ENCODE data around the gene INPP5K.

INPP5K gene

GRCh38 chr17:1491443-1492248 lies 24.8 kb downstream of the INPP5K start:
- TF ChIP-seq, protein P1, sequence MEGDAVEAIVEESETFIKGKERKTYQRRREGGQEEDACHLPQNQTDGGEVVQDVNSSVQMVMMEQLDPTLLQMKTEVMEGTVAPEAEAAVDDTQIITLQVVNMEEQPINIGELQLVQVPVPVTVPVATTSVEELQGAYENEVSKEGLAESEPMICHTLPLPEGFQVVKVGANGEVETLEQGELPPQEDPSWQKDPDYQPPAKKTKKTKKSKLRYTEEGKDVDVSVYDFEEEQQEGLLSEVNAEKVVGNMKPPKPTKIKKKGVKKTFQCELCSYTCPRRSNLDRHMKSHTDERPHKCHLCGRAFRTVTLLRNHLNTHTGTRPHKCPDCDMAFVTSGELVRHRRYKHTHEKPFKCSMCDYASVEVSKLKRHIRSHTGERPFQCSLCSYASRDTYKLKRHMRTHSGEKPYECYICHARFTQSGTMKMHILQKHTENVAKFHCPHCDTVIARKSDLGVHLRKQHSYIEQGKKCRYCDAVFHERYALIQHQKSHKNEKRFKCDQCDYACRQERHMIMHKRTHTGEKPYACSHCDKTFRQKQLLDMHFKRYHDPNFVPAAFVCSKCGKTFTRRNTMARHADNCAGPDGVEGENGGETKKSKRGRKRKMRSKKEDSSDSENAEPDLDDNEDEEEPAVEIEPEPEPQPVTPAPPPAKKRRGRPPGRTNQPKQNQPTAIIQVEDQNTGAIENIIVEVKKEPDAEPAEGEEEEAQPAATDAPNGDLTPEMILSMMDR (IDR thresholded peaks at IDR 0.05; ENCODE audit: borderline replicate concordance, insufficient read depth, low read depth, low read length): no peak
- peak overlapping the region; percentile 85 for H3K4me3 ChIP-seq (ENCODE audit: low read depth, low read length)

DNA sequence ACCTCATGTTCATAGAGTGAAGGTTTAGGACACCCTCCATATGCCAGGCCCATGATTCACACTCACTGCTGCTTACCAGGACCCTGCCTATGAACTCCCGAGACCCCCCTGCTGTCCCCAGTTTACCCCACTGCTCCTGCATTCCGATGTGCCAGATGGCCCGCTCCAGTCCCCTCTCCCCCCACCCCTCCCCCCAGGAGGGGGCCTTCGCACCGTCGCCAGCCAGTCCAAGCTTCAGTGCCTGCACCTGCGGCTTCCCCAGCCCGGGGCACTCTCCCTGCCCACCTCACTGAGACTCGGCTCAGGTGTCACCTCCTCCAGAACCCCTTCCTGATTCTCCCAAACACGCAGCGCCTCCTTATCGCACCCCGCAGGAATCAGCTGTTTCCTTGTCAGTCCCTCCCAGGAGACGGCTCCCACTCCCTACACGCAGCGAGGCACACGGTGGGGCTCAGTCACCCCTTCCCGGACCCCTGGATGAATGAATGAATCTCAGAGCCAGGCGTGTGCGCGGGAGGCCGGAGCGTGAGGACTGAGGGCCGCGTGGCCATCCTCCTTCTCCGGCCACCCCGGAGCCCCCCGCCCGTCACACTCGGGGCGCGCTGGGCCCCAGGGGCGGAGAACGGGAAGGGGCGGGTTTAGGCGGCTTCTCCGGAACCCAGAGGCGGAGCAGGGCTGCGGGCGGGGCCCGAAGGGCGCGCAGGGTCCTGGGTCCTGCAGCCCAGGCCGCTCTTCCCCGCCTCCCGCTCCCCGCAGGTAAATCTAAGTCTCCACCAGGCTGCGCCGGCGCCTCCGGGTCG lies 25.6 kb downstream of the INPP5K start:
- TF ChIP-seq, protein P1 (IDR thresholded peaks at IDR 0.05; ENCODE audit: borderline replicate concordance, insufficient read depth, low read depth, low read length): no peak
- peak overlapping the region; percentile 85 for H3K4me3 ChIP-seq (ENCODE audit: low read depth, low read length)

GRCh38 chr17:1488826-1489270 lies 27.6 kb downstream of the INPP5K start:
- H3K4me3 ChIP-seq (ENCODE audit: low read depth, low read length): no peak overlapping the region
- TF ChIP-seq, protein P1 (IDR thresholded peaks at IDR 0.05; ENCODE audit: borderline replicate concordance, insufficient read depth, low read depth, low read length): no peak

DNA sequence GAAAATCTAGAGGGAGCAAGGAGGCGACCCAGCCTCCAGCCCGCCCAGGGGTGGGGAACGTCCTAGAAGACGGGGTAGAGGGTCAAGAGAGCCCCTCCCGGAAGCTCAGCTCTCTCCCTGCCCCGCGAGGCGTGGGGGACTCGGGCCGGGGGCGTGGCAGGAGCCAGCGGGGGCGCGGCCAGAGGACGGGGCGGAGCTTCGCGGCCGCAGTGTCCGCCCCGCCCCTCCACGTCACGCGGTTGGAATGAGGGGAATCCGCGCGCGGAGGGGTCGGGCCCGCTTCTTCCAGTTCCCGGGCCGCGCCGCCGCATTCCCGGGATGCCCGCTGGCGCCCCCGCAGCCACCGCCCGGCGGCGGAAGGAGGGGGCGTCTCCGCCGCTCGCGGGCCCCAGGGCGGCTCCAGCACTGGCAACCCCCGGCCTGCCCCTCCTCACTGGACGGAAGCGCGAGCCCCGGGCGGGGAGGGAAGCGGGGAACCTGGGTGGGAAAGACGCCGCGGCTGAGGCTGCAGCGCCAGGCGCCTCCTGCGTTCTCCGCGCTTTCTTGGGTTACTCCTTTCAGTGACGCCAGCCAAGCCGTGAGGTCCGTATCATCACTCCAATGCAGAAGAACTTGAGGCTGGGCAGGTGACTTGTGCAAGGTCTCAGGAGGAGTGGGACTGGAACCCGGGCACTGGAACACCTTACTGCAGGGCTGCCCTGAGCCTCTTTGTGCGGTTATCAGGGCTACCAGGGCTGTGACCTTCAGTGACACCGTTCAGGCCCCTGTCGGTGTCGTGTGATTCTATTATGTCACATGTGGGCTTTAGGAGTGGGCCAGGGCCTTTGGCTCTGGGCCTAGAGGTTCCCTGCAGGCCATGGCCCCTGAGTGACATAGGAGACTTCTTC lies 28.2 kb downstream of the INPP5K start:
- TF ChIP-seq, protein P1 (IDR thresholded peaks at IDR 0.05; ENCODE audit: borderline replicate concordance, insufficient read depth, low read depth, low read length): no peak
- H3K4me3 ChIP-seq (ENCODE audit: low read depth, low read length): peak overlapping the region; percentile 56

DNA sequence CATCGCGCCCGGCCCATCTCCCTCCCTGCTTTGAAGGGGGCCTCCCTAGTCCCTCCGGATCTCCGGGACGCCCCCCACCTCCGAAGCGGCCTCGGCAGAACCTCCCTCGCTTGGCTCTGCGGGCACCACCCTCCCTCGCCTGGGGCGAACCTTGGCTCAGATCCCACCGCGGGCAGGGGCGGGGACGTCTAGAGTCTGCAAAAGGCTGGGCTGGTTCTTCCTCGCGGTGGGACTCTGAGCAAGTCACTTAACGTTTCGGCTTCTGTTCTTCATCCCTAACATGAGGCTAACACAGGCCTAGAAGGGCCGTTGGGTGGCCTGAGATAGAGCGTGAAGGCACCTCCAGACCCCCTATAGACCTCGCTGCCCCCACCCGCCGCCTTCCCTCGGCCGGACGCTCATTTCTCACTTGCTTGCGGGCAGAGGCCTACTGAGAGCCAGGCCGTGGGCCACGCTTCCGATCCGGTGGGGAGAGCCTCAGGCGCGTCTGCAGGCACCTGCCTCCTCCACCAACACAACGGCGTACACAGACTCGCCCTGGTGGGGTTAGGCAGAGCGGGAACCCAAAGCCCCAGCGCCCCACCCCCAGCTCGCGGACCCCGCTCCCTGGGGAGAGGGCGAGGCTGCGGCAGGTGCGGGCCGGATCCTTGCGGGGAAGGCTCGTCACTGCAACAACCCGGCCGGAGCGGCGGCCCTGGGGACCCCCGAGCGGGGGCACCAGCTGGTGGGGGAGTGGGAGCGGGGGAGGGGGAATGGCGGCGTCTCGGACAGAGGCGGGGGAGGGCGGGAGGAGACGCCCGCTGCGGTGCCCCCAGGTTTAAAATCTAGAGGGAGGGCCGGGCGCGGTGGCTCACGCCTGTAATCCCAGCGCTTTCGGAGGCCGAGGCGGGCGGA lies 29.4 kb downstream of the INPP5K start:
- H3K4me3 ChIP-seq (ENCODE audit: low read depth, low read length): peak overlapping the region; percentile 56
- TF ChIP-seq, protein P1 (IDR thresholded peaks at IDR 0.05; ENCODE audit: borderline replicate concordance, insufficient read depth, low read depth, low read length): no peak

All from GM12875 (cell line).